ENCODE results near the gene CES3.

DNA sequence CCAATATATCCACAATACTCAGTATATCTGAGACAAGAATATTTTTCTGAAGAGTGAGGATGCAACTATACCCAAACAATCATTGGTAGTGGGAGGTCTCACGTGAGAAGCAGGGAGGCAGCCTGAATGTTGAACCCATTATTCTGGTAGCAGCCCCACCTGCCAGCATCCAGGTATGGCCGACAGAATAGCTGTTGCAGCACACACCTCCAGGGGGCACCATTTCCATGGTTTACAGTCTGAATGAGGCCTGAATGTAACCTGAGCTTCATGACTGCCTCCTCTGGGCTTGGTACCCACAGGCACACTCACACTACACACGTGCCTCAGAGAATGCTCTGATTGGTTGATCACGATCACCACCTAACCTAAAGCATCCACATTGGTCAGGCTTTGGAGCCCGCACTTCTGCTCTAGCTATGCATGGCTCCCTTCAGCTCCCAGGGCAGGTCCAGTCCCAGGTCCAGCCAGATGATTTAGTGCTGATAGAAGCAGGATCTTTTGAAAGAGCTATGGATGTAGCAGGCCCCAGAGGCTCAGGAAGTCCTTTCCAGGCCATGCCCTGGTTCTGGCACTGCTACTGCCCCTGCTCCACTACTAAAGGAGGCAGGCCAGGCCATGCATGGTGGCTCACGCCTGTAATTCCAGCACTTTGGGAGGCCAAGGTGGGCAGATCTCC lies 56.9 kb downstream of the CES3 start:
- TF ChIP-seq, protein P1, sequence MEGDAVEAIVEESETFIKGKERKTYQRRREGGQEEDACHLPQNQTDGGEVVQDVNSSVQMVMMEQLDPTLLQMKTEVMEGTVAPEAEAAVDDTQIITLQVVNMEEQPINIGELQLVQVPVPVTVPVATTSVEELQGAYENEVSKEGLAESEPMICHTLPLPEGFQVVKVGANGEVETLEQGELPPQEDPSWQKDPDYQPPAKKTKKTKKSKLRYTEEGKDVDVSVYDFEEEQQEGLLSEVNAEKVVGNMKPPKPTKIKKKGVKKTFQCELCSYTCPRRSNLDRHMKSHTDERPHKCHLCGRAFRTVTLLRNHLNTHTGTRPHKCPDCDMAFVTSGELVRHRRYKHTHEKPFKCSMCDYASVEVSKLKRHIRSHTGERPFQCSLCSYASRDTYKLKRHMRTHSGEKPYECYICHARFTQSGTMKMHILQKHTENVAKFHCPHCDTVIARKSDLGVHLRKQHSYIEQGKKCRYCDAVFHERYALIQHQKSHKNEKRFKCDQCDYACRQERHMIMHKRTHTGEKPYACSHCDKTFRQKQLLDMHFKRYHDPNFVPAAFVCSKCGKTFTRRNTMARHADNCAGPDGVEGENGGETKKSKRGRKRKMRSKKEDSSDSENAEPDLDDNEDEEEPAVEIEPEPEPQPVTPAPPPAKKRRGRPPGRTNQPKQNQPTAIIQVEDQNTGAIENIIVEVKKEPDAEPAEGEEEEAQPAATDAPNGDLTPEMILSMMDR (IDR thresholded peaks at IDR 0.05; ENCODE audit: insufficient read depth, low read depth, low read length) = peak; percentile 87
- no peak for TF ChIP-seq EZH2 (IDR thresholded peaks at IDR 0.05; ENCODE audit: insufficient read depth, low read length)
